ENCODE data around the gene SFMBT2.

- TF ChIP-seq FOXK2 (IDR thresholded peaks at IDR 0.05) (no peak), FOXA1 (IDR thresholded peaks at IDR 0.05) (no peak), BHLHE40 (IDR thresholded peaks at IDR 0.05; ENCODE audit: borderline replicate concordance) (no peak), CTBP1 (IDR thresholded peaks at IDR 0.05; ENCODE audit: borderline replicate concordance) (no peak), HDGF (IDR thresholded peaks at IDR 0.05; ENCODE audit: borderline replicate concordance) (no peak), ELF4 (IDR thresholded peaks at IDR 0.05) (no peak), LEF1 (IDR thresholded peaks at IDR 0.05; ENCODE audit: borderline replicate concordance) (no peak), L3MBTL2 (conservative IDR thresholded peaks at IDR 0.05) (no peak), FOXM1 (IDR thresholded peaks at IDR 0.05; ENCODE audit: borderline replicate concordance) (no peak), TARDBP (IDR thresholded peaks at IDR 0.05) (no peak), SP1 (IDR thresholded peaks at IDR 0.05) (no peak), PKNOX1 (IDR thresholded peaks at IDR 0.05) (no peak), SUZ12 (IDR thresholded peaks at IDR 0.05) (no peak), NFRKB (IDR thresholded peaks at IDR 0.05) (no peak)
Measured at GRCh38 chr10:7414766-7415165, 3.9 kb upstream of the SFMBT2 start.

Measured in HEK293T (cell line).